ENCODE results near the gene HOXA5. TPM values are rescaled to one million over a fixed set of nuclear protein-coding genes. Genes with fewer than 3 reads are reported as not detected.

HOXA5 gene
- total RNA-seq, 2 donors from 2014 or later, result 0.14 TPM; not detected in 1

Other genes with a start within 250 kb of the HOXA5 start
- gene HOXA1, start 47.7 kb downstream of the HOXA5 start, total RNA-seq, result under 1 TPM; 0.58 to 0.69 TPM
- not detected for gene HOXA2, start 41.0 kb downstream of the HOXA5 start, total RNA-seq
- gene HOXA4, start 12.9 kb downstream of the HOXA5 start, total RNA-seq, result under 1 TPM in 1 of 2 donors, not detected in 1; 0.79 TPM
- under 1 TPM in 1 of 2 donors, not detected in 1; 0.31 TPM for gene HOXA6, start 4.1 kb upstream of the HOXA5 start, total RNA-seq
- not detected for gene HOXA3, start 8.9 kb upstream of the HOXA5 start, total RNA-seq
- not detected for gene HOXA7, start 13.0 kb upstream of the HOXA5 start, total RNA-seq
- not detected for gene HOXA9, start 21.9 kb upstream of the HOXA5 start, total RNA-seq
- under 1 TPM; 0.19 to 0.26 TPM for gene HOXA10, start 30.6 kb upstream of the HOXA5 start, total RNA-seq
- under 1 TPM; 0.09 to 0.14 TPM for gene HOXA11, start 41.6 kb upstream of the HOXA5 start, total RNA-seq
- gene HOXA13, start 56.4 kb upstream of the HOXA5 start, total RNA-seq, result not detected
- under 1 TPM in 1 of 2 donors, not detected in 1; 0.07 TPM for gene EVX1, start 99.1 kb upstream of the HOXA5 start, total RNA-seq

All from activated T-cell treated with anti-CD3 and anti-CD28 coated beads, Interleukin-2, amount 50 U/mL, for 72 hours (primary cell).